ENCODE data around the gene CCDC185.

CCDC185 gene

DNA sequence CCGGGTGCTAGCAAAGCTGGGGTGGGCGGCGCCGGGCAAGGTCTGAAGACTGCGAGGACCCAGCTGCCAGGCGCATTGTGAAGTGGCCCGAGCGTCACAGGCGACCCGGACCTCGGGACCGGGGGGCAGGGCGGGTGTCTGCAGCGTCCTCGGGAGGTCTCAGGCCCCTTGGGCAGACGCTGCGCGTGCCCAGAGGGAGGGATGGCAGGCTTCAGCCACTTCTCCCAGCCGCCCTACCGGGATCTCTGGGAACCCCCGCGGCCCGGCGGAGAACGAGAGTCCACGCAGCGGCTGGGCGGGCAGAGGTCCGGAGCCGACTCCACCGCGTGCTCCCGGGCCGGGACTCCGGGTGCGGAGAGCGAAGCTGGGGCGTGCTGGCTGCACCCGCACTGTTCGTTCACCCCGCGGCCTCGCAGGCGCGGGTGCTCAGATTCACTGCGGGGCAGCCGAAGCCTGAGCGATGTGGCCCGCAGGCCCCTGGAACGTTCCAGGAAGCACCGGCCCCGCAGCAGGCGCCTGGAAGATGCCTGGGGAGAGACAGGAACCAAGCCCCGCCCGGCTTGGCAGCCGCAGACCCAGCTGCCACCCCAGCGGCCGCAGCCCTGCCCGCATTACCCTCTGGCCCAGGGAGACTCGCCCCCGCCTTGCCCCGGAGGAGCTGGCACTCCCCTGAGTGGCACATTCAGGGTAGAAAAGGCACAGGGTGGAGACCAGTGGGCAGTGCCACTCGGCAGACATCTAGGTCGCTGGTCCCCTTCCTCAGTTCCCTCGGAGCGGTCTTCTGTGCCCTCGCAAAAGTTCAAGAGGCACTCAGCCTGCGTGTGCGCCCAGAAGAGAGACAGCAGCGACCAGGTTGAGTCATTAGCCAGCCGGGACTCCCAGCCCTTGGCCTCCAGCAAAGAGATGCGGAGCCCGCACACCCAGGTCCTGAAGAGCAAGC is at the start of gene CCDC185:
Gene CCDC185 (plus strand): TSS at position 141 of the 940 bp plus-strand sequence. CDS start 61 bp downstream, at position 202.
- no peak for DNase-seq

DNA sequence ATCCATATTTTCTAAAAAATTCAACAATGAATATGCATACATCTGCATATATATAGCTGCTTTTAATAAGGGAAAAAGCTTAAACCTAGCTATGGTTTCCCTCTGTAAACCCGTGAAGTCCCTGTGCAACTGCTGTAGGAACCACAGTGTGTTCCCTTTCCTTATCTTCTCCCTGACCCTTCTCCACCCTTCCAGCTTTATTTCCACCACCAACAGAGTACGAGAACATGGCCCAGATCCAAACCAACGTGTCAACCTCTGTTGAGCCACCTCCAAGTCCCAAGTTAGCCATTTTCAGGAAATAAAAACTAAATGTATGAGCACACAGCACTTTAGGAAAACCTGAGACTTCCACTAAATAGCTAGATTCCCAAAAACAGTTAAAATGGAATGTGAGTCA is 49.5 kb upstream of the CCDC185 start:
- no peak for DNase-seq

- no peak for DNase-seq
Observed at GRCh38 chr1:223344491-223344890, 48.7 kb upstream of the CCDC185 start.

GRCh38 chr1:223345720-223346119 is 47.5 kb upstream of the CCDC185 start:
- DNase-seq, result no peak

DNA sequence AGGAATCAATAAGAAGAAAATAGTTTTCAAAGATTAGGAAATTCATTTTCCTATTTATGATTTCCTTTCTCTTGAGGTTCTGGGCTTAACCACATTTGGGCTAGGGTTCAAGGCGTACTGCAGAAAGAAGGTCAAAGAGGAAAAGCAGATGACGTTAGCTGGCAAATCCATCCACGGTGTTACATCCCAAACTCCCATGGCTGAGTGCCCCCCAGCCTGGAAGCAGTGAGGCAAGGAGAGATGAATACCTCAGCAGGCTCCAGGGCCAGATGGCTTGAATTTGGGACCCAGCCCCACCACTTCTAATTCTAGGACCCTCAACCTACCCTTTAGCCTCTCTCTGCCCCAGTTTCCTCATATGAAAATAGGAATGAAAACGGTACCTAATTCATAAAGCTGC is 46.9 kb upstream of the CCDC185 start:
- no peak for DNase-seq

DNA sequence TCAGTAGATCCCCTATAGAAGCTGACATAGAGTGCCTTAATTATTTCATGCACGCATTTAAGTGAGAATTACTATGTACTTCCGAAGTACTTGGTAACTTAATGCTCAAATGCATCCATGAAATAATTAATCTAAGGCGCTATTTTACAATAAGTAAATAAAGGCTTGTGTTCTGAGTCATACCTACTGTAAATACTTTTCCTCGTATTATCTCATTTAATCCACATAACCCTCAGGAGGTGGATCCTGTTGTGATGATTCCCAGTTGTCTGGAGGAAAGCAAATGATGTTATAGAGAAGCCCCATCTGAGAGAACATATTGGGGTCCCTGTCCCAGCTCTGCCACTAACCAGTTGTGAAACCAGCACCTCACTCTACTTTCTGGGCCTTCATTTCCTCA is 45.6 kb upstream of the CCDC185 start:
- no peak for DNase-seq

GRCh38 chr1:223348439-223348838 is 44.8 kb upstream of the CCDC185 start:
- DNase-seq, result no peak

GRCh38 chr1:223349241-223349640 is 44.0 kb upstream of the CCDC185 start:
- DNase-seq, result no peak

DNA sequence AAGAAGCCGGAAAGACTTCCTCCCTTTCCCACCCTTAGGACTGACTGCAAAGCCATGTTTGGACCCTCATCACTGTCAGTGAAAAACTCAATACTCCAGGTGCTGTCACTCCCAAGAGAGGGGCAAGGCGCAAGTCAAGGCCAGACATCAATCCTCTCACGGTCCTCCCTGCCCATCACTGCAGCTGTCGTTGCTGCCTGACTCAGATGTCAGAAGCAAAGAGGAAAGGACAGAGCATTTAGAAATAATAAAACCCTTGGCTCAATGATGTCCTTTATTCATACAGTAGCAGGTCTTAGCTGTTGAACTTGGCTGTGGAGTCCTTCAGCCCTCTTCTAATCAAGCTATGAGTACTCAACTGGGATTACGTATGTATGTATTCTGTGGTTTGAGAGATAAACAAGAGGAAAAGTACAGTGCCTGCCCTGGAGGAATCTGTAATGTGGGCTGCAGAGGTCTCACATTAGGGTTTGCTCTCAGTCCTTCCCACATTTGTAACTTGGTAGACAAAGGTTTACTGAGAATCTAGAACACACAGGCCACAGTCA is 42.8 kb upstream of the CCDC185 start:
- no peak for DNase-seq

DNA sequence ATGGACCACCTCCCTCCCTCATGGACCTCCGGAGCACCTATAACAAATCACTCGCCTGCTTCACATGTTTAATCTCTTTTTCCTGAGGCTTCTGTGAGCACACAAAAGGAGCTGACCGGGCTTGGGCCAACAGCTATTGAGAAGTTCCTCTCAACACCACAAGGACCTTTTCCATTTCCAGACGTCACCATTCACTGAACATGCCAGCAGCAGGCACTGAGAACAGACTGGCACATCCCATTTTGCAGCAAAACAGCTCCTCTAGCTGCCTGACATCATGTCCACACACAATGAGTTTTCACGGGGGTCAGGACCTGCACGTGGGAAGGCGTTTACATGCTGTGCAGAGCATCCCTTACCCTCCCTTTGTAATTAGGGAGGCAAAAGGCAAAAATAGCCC is 40.3 kb upstream of the CCDC185 start:
- DNase-seq, result no peak

- no peak for DNase-seq
Observed at GRCh38 chr1:223353939-223354338, 39.3 kb upstream of the CCDC185 start.

DNA sequence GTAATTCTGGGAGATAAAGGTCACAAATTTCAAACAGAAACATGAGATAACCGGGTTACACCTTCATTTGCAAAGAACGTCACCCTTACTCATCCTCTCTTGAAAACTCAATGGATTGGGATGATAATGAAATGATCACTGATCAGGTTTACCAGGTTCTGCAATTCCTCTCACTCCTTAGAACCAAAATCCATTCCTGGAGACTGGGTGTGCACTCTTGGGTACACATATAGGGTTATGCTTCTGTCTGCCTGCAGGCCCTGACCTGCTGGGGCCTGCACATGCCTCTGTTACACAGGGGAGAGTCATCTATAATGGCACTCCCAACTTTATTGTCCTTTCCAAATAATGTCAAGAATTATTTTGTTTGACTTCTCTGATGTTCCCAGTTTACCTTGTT is 37.5 kb upstream of the CCDC185 start:
- no peak for DNase-seq

GRCh38 chr1:223358826-223359225 is 34.4 kb upstream of the CCDC185 start:
- no peak for DNase-seq

GRCh38 chr1:223363057-223363855 is 30.0 kb upstream of the CCDC185 start:
- no peak for DNase-seq

GRCh38 chr1:223363856-223364684 is 29.1 kb upstream of the CCDC185 start, which contains the start of gene SUSD4:
Gene SUSD4 (minus strand): TSS chr1:223364176. CDS start chr1:223363425, 751 bp downstream.
- peak; percentile 74 for DNase-seq

DNA sequence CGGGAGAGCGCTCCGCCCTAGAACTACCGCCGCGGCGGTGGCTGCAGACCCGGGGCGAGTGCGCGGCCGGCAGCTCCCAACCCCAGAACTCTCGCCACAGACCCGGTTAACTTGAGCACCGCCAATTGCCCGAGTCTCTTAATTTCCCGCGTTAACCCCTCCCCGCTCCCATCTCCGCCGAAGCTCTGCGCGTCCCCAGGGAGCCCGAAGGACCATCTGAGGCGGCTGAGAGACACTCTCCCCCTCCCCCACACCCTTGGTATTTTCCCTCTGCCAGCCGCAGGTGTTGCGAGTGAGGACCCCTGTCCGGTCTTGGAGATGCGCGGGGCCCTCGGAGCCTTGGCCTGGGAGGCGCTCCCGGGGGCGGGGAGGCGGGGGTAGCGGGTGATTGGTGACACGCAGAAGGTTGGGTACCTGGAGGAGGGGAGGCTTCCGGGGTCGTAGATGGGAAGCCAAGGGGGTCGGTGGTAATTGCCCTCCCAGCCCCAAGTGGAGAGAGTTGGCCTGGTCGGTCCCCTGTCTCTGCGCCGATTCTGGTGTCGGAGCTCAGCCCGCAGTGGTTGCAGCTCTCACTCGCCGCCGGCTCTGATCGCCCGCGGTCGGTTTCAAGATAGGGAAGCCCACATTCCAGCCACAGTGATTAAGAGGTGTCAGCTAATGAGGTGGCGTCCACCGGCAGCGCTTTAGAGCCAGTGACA is 28.4 kb upstream of the CCDC185 start:
- peak; percentile 3 for DNase-seq

- no peak for DNase-seq
Observed at GRCh38 chr1:223374064-223374610, 19.1 kb upstream of the CCDC185 start.

DNA sequence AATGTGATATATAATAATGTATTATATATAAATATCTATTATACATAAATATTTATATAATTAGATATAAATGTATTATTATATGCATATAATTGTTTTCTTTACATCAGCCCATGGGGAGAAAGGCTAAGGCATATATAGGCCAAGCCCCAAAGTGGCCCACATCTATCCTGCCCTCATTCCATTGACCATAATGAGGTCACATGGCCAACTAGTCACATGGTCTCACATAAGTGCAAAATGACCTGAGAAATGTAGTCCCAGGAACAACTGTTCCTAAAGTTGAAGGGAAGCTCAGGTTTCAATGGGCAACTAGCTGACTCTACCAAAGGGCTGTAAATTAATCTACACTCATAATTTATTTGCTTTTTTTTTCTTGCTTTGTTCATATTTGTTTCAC is 14.5 kb upstream of the CCDC185 start:
- no peak for DNase-seq

DNA sequence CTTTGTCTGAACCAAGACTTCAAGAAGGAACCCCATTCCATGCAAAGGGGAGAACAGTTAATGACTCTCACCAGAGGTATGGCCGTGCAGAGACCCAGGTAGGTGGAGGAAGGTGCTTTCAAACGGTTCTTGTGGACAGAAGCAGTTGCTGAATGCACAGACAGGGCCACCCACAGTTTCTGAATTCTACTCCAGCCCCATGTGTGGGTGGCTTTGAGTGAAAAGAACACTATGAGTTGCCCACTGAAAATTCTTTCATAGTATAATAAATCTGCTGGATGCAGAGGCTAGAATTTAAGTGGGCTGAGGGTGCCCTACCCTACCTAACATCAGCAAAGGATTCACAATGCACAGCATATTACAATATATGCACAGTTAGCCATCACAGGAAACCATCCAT is 7.2 kb upstream of the CCDC185 start:
- no peak for DNase-seq

DNA sequence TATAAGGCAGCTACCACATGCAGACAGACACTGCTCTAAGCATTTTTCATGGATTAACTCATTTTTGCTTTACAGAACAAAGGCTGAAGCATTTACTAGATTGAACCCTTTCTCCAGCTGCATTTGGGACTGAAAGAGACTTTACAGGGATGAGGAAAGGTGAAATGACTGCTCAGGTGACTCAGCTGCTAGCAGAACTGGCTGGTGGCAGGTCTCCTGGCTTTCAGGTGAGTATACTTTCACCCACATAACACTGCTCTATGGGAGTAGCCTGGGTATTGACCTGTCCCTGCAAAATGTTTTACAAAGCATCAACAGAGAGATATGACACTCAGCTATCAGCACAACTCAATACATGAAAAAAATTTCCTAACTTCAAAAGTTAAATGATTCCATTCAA is 2.6 kb upstream of the CCDC185 start:
- no peak for DNase-seq

DNA sequence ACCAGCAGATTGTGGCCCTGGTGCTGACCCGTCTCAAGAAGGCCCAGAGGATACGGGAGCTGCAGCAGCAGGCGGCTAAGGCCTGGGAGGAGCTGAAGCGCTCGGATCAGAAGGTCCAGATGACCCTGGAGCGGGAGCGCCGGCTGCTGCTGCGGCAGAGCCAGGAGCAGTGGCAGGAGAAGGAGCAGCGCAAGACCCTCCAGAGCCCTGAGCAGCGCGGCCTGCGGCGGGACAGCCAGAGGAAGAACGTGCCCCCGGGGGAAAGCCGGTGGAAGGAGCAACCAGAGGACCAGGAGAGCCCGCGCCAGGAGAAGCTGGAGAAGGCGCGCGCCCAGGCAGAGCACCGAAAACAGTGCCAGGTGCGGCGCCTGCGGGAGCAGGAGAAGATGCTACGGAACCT is 1.0 kb downstream of the CCDC185 start:
- DNase-seq, result no peak

- DNase-seq, result no peak
Observed at GRCh38 chr1:223394706-223395105, 1.5 kb downstream of the CCDC185 start.
